A549 (cell line): Measurements from ENCODE around the gene DSC2.

Experiments used
- CBX8 ChIP-seq: fragments of 200-600 bp; sonication (generic); IDR thresholded peaks from 2 replicates; pipeline ENCODE4 v1.6.1; 2016
- HDAC2 ChIP-seq: fragments of 200-600 bp; sonication (generic); IDR thresholded peaks from 2 replicates; pipeline ENCODE4 v1.6.1; 2016
- KDM1A ChIP-seq: fragments of 200-600 bp; sonication (generic); IDR thresholded peaks from 2 replicates; pipeline ENCODE4 v1.6.1; 2016; ENCODE audit warnings: low read depth, mild to moderate bottlenecking
- MAZ ChIP-seq: fragments of 150-350 bp; IDR thresholded peaks from 2 replicates; pipeline ENCODE4 v1.6.1; 2014; ENCODE audit warnings: antibody characterized with exemption, low read depth, low read length, borderline replicate concordance
- POLR2A ChIP-seq: IDR thresholded peaks from 2 replicates; pipeline ENCODE4 v1.6.1; 2012; ENCODE audit warnings: mild to moderate bottlenecking, low read length
- POLR2AphosphoS2 ChIP-seq: conservative IDR thresholded peaks from 2 replicates; pipeline ENCODE4 v1.6.1; 2012; ENCODE audit warnings: low read length, improper control_type of control experiment, inconsistent platforms
- RAD21 ChIP-seq, 2 experiments: fragments of >200 bp in 1 of 2; sonication (Bioruptor Twin) in 1 of 2; formaldehyde crosslinking in 1 of 2; IDR thresholded peaks in 1 of 2; conservative IDR thresholded peaks in 1 of 2; 2 replicates in 1 of 2; 3 replicates in 1 of 2; pipeline ENCODE4 v1.6.1; 2012 to 2018; ENCODE audit warnings: inconsistent platforms in 1 of 2
- RCOR1 ChIP-seq: fragments of 150-350 bp; IDR thresholded peaks from 2 replicates; pipeline ENCODE4 v1.6.1; 2014; ENCODE audit warnings: antibody characterized with exemption, low read length, low read depth
- TFCP2L1 ChIP-seq: fragments of 250-450 bp; sonication (Bioruptor Pico); IDR thresholded peaks from 2 replicates; pipeline ENCODE4 v1.5.0; 2021; ENCODE audit warnings: mild to moderate bottlenecking
- TF ChIP-seq, protein P1 (sequence below): fragments of >200 bp; sonication (Bioruptor Twin); formaldehyde crosslinking; IDR thresholded peaks from 3 replicates; pipeline ENCODE4 v1.5.1; 2016
- TF ChIP-seq, protein P2 (sequence below): fragments of 200-600 bp; sonication (generic); IDR thresholded peaks from 2 replicates; pipeline ENCODE4 v1.6.1; 2016; ENCODE audit warnings: antibody characterized with exemption, mild to moderate bottlenecking, moderate library complexity

DNA sequence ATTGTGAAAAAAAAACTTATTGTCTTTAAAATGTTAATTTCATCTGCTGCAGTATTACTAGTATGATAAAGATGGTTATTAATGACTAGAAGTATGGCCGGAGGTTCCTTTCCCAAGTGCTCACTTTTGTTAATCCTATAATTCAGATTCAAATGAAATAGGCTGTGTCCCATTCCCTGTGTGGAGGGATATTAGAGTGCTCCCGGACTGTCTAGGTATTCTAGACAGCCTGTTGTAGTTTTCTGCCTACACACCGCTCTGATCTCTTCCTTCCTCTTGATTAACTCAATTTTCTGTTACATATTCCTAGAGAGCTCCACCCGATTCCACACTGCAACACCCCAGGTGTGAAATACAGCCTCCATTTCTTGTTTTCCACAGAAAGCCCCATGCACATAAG, 44.3 kb downstream of the DSC2 start:
- no peak for TF ChIP-seq HDAC2
- no peak for TF ChIP-seq POLR2A
- TF ChIP-seq TFCP2L1 (CRISPR knock-in tag): no peak
- TF ChIP-seq, protein P1, sequence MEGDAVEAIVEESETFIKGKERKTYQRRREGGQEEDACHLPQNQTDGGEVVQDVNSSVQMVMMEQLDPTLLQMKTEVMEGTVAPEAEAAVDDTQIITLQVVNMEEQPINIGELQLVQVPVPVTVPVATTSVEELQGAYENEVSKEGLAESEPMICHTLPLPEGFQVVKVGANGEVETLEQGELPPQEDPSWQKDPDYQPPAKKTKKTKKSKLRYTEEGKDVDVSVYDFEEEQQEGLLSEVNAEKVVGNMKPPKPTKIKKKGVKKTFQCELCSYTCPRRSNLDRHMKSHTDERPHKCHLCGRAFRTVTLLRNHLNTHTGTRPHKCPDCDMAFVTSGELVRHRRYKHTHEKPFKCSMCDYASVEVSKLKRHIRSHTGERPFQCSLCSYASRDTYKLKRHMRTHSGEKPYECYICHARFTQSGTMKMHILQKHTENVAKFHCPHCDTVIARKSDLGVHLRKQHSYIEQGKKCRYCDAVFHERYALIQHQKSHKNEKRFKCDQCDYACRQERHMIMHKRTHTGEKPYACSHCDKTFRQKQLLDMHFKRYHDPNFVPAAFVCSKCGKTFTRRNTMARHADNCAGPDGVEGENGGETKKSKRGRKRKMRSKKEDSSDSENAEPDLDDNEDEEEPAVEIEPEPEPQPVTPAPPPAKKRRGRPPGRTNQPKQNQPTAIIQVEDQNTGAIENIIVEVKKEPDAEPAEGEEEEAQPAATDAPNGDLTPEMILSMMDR: no peak
- no peak for TF ChIP-seq MAZ
- TF ChIP-seq, protein P2, sequence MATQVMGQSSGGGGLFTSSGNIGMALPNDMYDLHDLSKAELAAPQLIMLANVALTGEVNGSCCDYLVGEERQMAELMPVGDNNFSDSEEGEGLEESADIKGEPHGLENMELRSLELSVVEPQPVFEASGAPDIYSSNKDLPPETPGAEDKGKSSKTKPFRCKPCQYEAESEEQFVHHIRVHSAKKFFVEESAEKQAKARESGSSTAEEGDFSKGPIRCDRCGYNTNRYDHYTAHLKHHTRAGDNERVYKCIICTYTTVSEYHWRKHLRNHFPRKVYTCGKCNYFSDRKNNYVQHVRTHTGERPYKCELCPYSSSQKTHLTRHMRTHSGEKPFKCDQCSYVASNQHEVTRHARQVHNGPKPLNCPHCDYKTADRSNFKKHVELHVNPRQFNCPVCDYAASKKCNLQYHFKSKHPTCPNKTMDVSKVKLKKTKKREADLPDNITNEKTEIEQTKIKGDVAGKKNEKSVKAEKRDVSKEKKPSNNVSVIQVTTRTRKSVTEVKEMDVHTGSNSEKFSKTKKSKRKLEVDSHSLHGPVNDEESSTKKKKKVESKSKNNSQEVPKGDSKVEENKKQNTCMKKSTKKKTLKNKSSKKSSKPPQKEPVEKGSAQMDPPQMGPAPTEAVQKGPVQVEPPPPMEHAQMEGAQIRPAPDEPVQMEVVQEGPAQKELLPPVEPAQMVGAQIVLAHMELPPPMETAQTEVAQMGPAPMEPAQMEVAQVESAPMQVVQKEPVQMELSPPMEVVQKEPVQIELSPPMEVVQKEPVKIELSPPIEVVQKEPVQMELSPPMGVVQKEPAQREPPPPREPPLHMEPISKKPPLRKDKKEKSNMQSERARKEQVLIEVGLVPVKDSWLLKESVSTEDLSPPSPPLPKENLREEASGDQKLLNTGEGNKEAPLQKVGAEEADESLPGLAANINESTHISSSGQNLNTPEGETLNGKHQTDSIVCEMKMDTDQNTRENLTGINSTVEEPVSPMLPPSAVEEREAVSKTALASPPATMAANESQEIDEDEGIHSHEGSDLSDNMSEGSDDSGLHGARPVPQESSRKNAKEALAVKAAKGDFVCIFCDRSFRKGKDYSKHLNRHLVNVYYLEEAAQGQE: no peak
- TF ChIP-seq RCOR1: no peak
- no peak for TF ChIP-seq RAD21 (conservative IDR thresholded peaks at IDR 0.05 in 1 of 2, IDR thresholded peaks at IDR 0.05 in 1 of 2)
- no peak for TF ChIP-seq CBX8
- TF ChIP-seq POLR2AphosphoS2: no peak
- no peak for TF ChIP-seq KDM1A
